ENCODE results near the gene GPC6.
A peak's percentile ranks its signal among the peaks of the same experiment; 100 is the strongest.

The GPC6 gene

GRCh38 chr13:93925990-93926389, 699.4 kb downstream of the GPC6 start:
- DNase-seq (ENCODE audit: low read depth, low spot score) = no peak
- no peak overlapping the region for H3K27ac ChIP-seq

GRCh38 chr13:93926425-93926824, 699.8 kb downstream of the GPC6 start:
- H3K27ac ChIP-seq = no peak overlapping the region
- DNase-seq (ENCODE audit: low read depth, low spot score) = no peak

GRCh38 chr13:93927431-93927830, 700.8 kb downstream of the GPC6 start:
- DNase-seq (ENCODE audit: low read depth, low spot score) = no peak
- no peak overlapping the region for H3K27ac ChIP-seq

GRCh38 chr13:93932901-93933300, 706.3 kb downstream of the GPC6 start:
- no peak for DNase-seq (ENCODE audit: low read depth, low spot score)
- no peak overlapping the region for H3K27ac ChIP-seq

- H3K27ac ChIP-seq = no peak overlapping the region
- no peak for DNase-seq (ENCODE audit: low read depth, low spot score)
These were observed 710.3 kb downstream of the GPC6 start for GRCh38 chr13:93936901-93937300.

- no peak overlapping the region for H3K27ac ChIP-seq
- no peak for DNase-seq (ENCODE audit: low read depth, low spot score)
These were observed 714.8 kb downstream of the GPC6 start for GRCh38 chr13:93941444-93941843.

GRCh38 chr13:93942016-93942415, 715.4 kb downstream of the GPC6 start:
- no peak overlapping the region for H3K27ac ChIP-seq
- no peak for DNase-seq (ENCODE audit: low read depth, low spot score)

- H3K27ac ChIP-seq = no peak overlapping the region
- DNase-seq (ENCODE audit: low read depth, low spot score) = no peak
These were observed 719.0 kb downstream of the GPC6 start for GRCh38 chr13:93945621-93946020.

GRCh38 chr13:93946994-93947393, 720.4 kb downstream of the GPC6 start:
- no peak for DNase-seq (ENCODE audit: low read depth, low spot score)
- H3K27ac ChIP-seq = no peak overlapping the region

- H3K27ac ChIP-seq = no peak overlapping the region
- no peak for DNase-seq (ENCODE audit: low read depth, low spot score)
These were observed 721.0 kb downstream of the GPC6 start for GRCh38 chr13:93947651-93948050.

GRCh38 chr13:93948162-93948922, 721.7 kb downstream of the GPC6 start:
- DNase-seq (ENCODE audit: low read depth, low spot score) = no peak
- H3K27ac ChIP-seq = no peak overlapping the region

- DNase-seq (ENCODE audit: low read depth, low spot score) = no peak
- no peak overlapping the region for H3K27ac ChIP-seq
These were observed 724.5 kb downstream of the GPC6 start for GRCh38 chr13:93951108-93951507.

GRCh38 chr13:93951951-93952350, 725.3 kb downstream of the GPC6 start:
- DNase-seq (ENCODE audit: low read depth, low spot score) = no peak
- no peak overlapping the region for H3K27ac ChIP-seq

GRCh38 chr13:93953841-93954240, 727.2 kb downstream of the GPC6 start:
- no peak overlapping the region for H3K27ac ChIP-seq
- no peak for DNase-seq (ENCODE audit: low read depth, low spot score)

- no peak for DNase-seq (ENCODE audit: low read depth, low spot score)
- no peak overlapping the region for H3K27ac ChIP-seq
These were observed 729.3 kb downstream of the GPC6 start for GRCh38 chr13:93955904-93956303.

GRCh38 chr13:93956426-93956825, 729.8 kb downstream of the GPC6 start:
- DNase-seq (ENCODE audit: low read depth, low spot score) = no peak
- no peak overlapping the region for H3K27ac ChIP-seq

- no peak overlapping the region for H3K27ac ChIP-seq
- DNase-seq (ENCODE audit: low read depth, low spot score) = no peak
These were observed 730.8 kb downstream of the GPC6 start for GRCh38 chr13:93957371-93957770.

GRCh38 chr13:93959796-93960533, 733.4 kb downstream of the GPC6 start:
- DNase-seq (ENCODE audit: low read depth, low spot score) = no peak
- H3K27ac ChIP-seq = no peak overlapping the region

- peak overlapping the region; percentile 5 for H3K27ac ChIP-seq
- no peak for DNase-seq (ENCODE audit: low read depth, low spot score)
These were observed 736.9 kb downstream of the GPC6 start for GRCh38 chr13:93963266-93964145.

- peak overlapping the region; percentile 5 for H3K27ac ChIP-seq
These were observed 737.5 kb downstream of the GPC6 start for GRCh38 chr13:93964146-93964512.

GRCh38 chr13:93965587-93965986, 739.0 kb downstream of the GPC6 start:
- no peak for DNase-seq (ENCODE audit: low read depth, low spot score)
- H3K27ac ChIP-seq = no peak overlapping the region

More at GRCh38 chr13:93964146-93964512, 737.5 kb downstream of the GPC6 start:
- DNase-seq (ENCODE audit: low read depth, low spot score) = no peak

All from epithelial cell of prostate (primary cell).